GM12873 (cell line): ENCODE results near the gene LRRC71.

ENCODE experiments used
- CTCF ChIP-seq: IDR thresholded peaks from 2 replicates; pipeline ENCODE4 v1.5.1; 2012; ENCODE audit warnings: low read depth, mild to moderate bottlenecking, moderate library complexity, low read length, control low read depth; ENCODE audit not compliant: insufficient read depth; ENCODE audit errors: missing control alignments

LRRC71 gene

GRCh38 chr1:156898161-156898566 is 22.3 kb upstream of the LRRC71 start:
- no peak for TF ChIP-seq CTCF

GRCh38 chr1:156898971-156899664 is 21.3 kb upstream of the LRRC71 start:
- TF ChIP-seq CTCF: no peak

- TF ChIP-seq CTCF: no peak
Observed at GRCh38 chr1:156899956-156900718, 20.3 kb upstream of the LRRC71 start.

DNA sequence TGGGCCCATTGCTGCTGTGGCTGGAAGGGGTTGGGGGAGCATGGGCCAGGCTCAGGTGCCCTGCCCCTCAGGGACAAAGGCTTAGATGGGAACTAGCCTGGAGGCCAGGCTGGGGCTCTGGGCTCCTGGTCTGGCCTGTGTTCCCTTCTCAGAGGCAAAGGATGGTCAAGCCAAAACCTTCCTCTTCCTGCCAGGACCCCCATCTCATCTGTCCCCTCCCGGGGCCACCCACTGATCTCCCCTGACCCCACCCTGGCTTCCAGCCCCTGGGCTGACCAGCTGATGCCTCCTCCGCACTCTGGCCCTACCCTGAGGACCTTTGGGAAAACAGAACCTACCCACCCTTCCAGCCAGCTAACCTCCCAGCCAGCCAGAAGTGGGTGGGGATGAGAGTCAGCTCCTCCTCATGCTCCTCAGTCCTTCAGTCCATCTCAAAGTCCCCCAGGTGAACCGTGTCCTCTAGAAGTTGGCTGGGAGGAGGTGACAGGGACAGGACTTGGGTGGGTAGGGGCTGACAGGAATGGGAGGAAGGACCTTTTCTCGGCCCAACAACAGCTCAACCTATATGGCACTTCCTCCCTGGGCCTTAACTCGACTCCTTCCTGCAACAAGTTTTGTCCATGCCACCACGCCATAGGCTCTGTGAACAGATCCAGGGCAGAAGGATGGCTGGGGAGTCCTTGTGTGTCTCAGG is 19.4 kb upstream of the LRRC71 start:
- no peak for TF ChIP-seq CTCF

DNA sequence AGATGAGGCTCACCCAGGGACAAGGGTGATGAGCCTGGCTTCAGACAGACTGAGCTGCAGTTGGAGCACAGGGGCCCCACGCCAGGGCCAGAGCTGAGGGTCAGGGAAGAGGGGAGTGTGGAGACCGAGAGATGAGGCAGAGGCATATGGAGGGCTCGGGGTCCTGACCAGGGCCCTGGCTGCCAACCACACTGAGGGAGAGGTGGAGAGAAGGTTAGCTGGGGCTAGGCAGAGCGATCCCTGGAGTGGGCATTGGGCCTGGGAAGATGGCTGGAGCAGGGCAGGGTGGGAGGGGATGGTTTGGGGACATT is 18.9 kb upstream of the LRRC71 start:
- TF ChIP-seq CTCF: no peak

GRCh38 chr1:156901966-156902915 is 18.2 kb upstream of the LRRC71 start:
- no peak for TF ChIP-seq CTCF
